GM12872 (cell line): Measurements from ENCODE around the gene HS3ST3A1.

Experiments used
- CTCF ChIP-seq: IDR thresholded peaks from 3 replicates; pipeline ENCODE4 v1.5.1; 2011; ENCODE audit warnings: low read depth, mild to moderate bottlenecking, low read length, moderate library complexity; ENCODE audit not compliant: insufficient read depth

The HS3ST3A1 gene

GRCh38 chr17:13484020-13484419 lies 117.7 kb downstream of the HS3ST3A1 start:
- TF ChIP-seq CTCF = no peak

- no peak for TF ChIP-seq CTCF
Measured at GRCh38 chr17:13480877-13481276, 120.9 kb downstream of the HS3ST3A1 start.

- TF ChIP-seq CTCF = no peak
Measured at GRCh38 chr17:13478326-13478830, 123.4 kb downstream of the HS3ST3A1 start.

GRCh38 chr17:13477180-13477611 lies 124.5 kb downstream of the HS3ST3A1 start:
- TF ChIP-seq CTCF = no peak

GRCh38 chr17:13476720-13477119 lies 125.0 kb downstream of the HS3ST3A1 start:
- TF ChIP-seq CTCF = no peak

- TF ChIP-seq CTCF = no peak
Measured at GRCh38 chr17:13475574-13476223, 126.0 kb downstream of the HS3ST3A1 start.

GRCh38 chr17:13474073-13474800 lies 127.5 kb downstream of the HS3ST3A1 start:
- TF ChIP-seq CTCF = no peak
